A549 (cell line): ENCODE data around the gene TRAF7. TPM values are rescaled to one million over a fixed set of nuclear protein-coding genes. Genes with fewer than 3 reads are reported as not detected.

Source experiments
- ATAC-seq, 2 experiments: fragments of 200-7000 bp in 1 of 2; fragments of >200 bp in 1 of 2; cut with Nextera tagmentation in 1 of 2; cut with Tn5 transposase in 1 of 2; 3 replicates each; pipeline versions ENCODE4 v1.8.0 to v1.9.1; 2018 to 2020; ENCODE audit warnings: mild to moderate bottlenecking in 1 of 2, moderate library complexity in 1 of 2
- CTCF ChIA-PET: fragments of 300-600 bp; sonication (Branson Sonifier 250); formaldehyde crosslinking; extraction: SDS; loops from one replicate; lab custom pipeline; 2021; ENCODE audit warnings: antibody characterized with exemption, inconsistent platforms; lab: Yijun Ruan, JAX
- POLR2A ChIA-PET: fragments of 350-600 bp; formaldehyde crosslinking; extraction: SDS; loops from one replicate; lab custom pipeline; 2021; ENCODE audit warnings: antibody characterized with exemption, inconsistent platforms; lab: Yijun Ruan, JAX
- DNase-seq, 2 experiments: peaks; one replicate each; pipeline versions ENCODE4 v3.0.0 to v3.0.0-alpha.2; 2011 to 2016; ENCODE audit warnings: low read depth in 1 of 2, low spot score in 1 of 2
- FAIRE-seq: peaks from 2 replicates; lab custom pipeline; 2011; peaks lifted over from hg19 to GRCh38; lab: Jason Lieb, UNC
- H3K27ac ChIP-seq, 2 experiments: fragments of >200 bp; sonication (Bioruptor Twin); formaldehyde crosslinking; 3 replicates each; pipeline ENCODE4 v1.5.1; 2016 to 2017
- H3K4me1 ChIP-seq: fragments of >200 bp; sonication (Bioruptor Twin); formaldehyde crosslinking; 3 replicates; pipeline ENCODE4 v1.6.1; 2016
- H3K4me2 ChIP-seq: fragments of >200 bp; sonication (Bioruptor Twin); formaldehyde crosslinking; 3 replicates; pipeline ENCODE4 v1.6.1; 2016
- H3K4me3 ChIP-seq: fragments of >200 bp; sonication (Bioruptor Twin); formaldehyde crosslinking; 3 replicates; pipeline ENCODE4 v1.5.1; 2016
- H3K9me3 ChIP-seq: fragments of >200 bp; sonication (Bioruptor Twin); formaldehyde crosslinking; 3 replicates; pipeline ENCODE4 v1.6.1; 2016
- BHLHE40 ChIP-seq: IDR thresholded peaks from 2 replicates; pipeline ENCODE4 v1.6.1; 2012; ENCODE audit warnings: low read depth, low read length, inconsistent platforms
- CBX2 ChIP-seq: fragments of 200-600 bp; sonication (generic); IDR thresholded peaks from 2 replicates; pipeline ENCODE4 v1.6.1; 2016; ENCODE audit warnings: low read depth, mild to moderate bottlenecking, borderline replicate concordance
- CHD2 ChIP-seq: fragments of 150-350 bp; IDR thresholded peaks from 2 replicates; pipeline ENCODE4 v1.6.1; 2014; ENCODE audit warnings: low read length; ENCODE audit not compliant: partially characterized antibody
- CHD4 ChIP-seq: fragments of 200-600 bp; sonication (generic); IDR thresholded peaks from 2 replicates; pipeline ENCODE4 v1.6.1; 2016; ENCODE audit warnings: antibody characterized with exemption, mild to moderate bottlenecking, borderline replicate concordance
- EHF ChIP-seq: fragments of 250-450 bp; sonication (Bioruptor Pico); IDR thresholded peaks from 2 replicates; pipeline ENCODE4 v1.5.0; 2020; ENCODE audit warnings: mild to moderate bottlenecking
- FOSB ChIP-seq: fragments of 250-450 bp; sonication (Bioruptor Pico); IDR thresholded peaks from 2 replicates; pipeline ENCODE4 v1.5.0; 2020; ENCODE audit warnings: mild to moderate bottlenecking, moderate library complexity
- FOSL2 ChIP-seq, 2 experiments: fragments of 450-650 bp in 1 of 2; fragments of >200 bp in 1 of 2; sonication (Bioruptor Twin) in 1 of 2; formaldehyde crosslinking; IDR thresholded peaks; 2 replicates each; pipeline versions ENCODE4 v1.5.0 to v1.6.1; 2016 to 2020; ENCODE audit warnings: mild to moderate bottlenecking in 1 of 2, moderate library complexity in 1 of 2
- FOXS1 ChIP-seq: fragments of 250-450 bp; sonication (Bioruptor Pico); IDR thresholded peaks from 2 replicates; pipeline ENCODE4 v1.5.0; 2020; ENCODE audit warnings: mild to moderate bottlenecking, moderate library complexity
- GATA3 ChIP-seq: IDR thresholded peaks from 2 replicates; pipeline ENCODE4 v1.6.1; 2012; ENCODE audit warnings: borderline replicate concordance
- JUNB ChIP-seq: fragments of >200 bp; sonication (Bioruptor Twin); formaldehyde crosslinking; IDR thresholded peaks from 2 replicates; pipeline ENCODE4 v1.6.1; 2016
- KDM1A ChIP-seq: fragments of 200-600 bp; sonication (generic); IDR thresholded peaks from 2 replicates; pipeline ENCODE4 v1.6.1; 2016; ENCODE audit warnings: low read depth, mild to moderate bottlenecking
- MAFK ChIP-seq: fragments of 450-650 bp; IDR thresholded peaks from 2 replicates; pipeline ENCODE4 v1.6.1; 2014; ENCODE audit not compliant: partially characterized antibody
- MYC ChIP-seq: IDR thresholded peaks from 2 replicates; pipeline ENCODE4 v1.6.1; 2012; ENCODE audit warnings: mild to moderate bottlenecking, inconsistent platforms, low read length, improper control_type of control experiment, borderline replicate concordance
- NFE2L2 ChIP-seq: fragments of 150-350 bp; conservative IDR thresholded peaks from 2 replicates; pipeline ENCODE4 v1.6.1; 2014; ENCODE audit warnings: low read length
- NPAS2 ChIP-seq: fragments of 250-450 bp; sonication (Bioruptor Pico); IDR thresholded peaks from 2 replicates; pipeline ENCODE4 v1.8.0; 2022; ENCODE audit warnings: mild to moderate bottlenecking, moderate library complexity, borderline replicate concordance
- PHF8 ChIP-seq: fragments of 200-600 bp; sonication (generic); IDR thresholded peaks from 2 replicates; pipeline ENCODE4 v1.6.1; 2016; ENCODE audit warnings: low read depth, mild to moderate bottlenecking, antibody characterized with exemption, moderate library complexity, borderline replicate concordance
- POLR2A ChIP-seq: IDR thresholded peaks from 2 replicates; pipeline ENCODE4 v1.6.1; 2012; ENCODE audit warnings: mild to moderate bottlenecking, low read length
- POLR2AphosphoS2 ChIP-seq: conservative IDR thresholded peaks from 2 replicates; pipeline ENCODE4 v1.6.1; 2012; ENCODE audit warnings: low read length, improper control_type of control experiment, inconsistent platforms
- RAD21 ChIP-seq, 2 experiments: fragments of >200 bp in 1 of 2; sonication (Bioruptor Twin) in 1 of 2; formaldehyde crosslinking in 1 of 2; IDR thresholded peaks in 1 of 2; conservative IDR thresholded peaks in 1 of 2; 2 replicates in 1 of 2; 3 replicates in 1 of 2; pipeline ENCODE4 v1.6.1; 2012 to 2018; ENCODE audit warnings: inconsistent platforms in 1 of 2
- RARB ChIP-seq: fragments of 250-450 bp; sonication (Bioruptor Pico); IDR thresholded peaks from 2 replicates; pipeline ENCODE4 v1.8.0; 2021; ENCODE audit warnings: mild to moderate bottlenecking, moderate library complexity
- RCOR1 ChIP-seq: fragments of 150-350 bp; IDR thresholded peaks from 2 replicates; pipeline ENCODE4 v1.6.1; 2014; ENCODE audit warnings: antibody characterized with exemption, low read length, low read depth
- ZC3H11A ChIP-seq: fragments of 450-650 bp; IDR thresholded peaks from 2 replicates; pipeline ENCODE4 v1.6.1; 2014; ENCODE audit warnings: antibody characterized with exemption, mild to moderate bottlenecking
- WGBS: methylation state at CpG from one replicate; pipeline ENCODE4 v1.1.6; 2017; ENCODE audit errors: missing lambda C conversion rate; 5-methylcytosine and 5-hydroxymethylcytosine counted together
- polyA plus RNA-seq, 4 experiments: library from polyadenylated mRNA; depleted of rRNA in 3 of 4; stranded (reverse); fragments of >200 nt; fragmentation: RNase III in 1 of 4; extraction: RNeasy Plus Mini Kit Qiagen cat#74134 plus additional on column Dnase treatment in 1 of 4; gene quantifications; 2 replicates in 3 of 4; 3 replicates in 1 of 4; pipeline ENCODE4 v1.2.3, GENCODE V29; 2011 to 2017
- TF ChIP-seq, protein P1 (sequence below): fragments of 250-450 bp; sonication (Bioruptor Pico); IDR thresholded peaks from 2 replicates; pipeline ENCODE4 v1.5.0; 2020; ENCODE audit warnings: low read depth, mild to moderate bottlenecking, moderate library complexity
- TF ChIP-seq, protein P2 (sequence below): fragments of 200-600 bp; sonication (generic); IDR thresholded peaks from 2 replicates; pipeline ENCODE4 v1.6.1; 2016; ENCODE audit warnings: antibody characterized with exemption, mild to moderate bottlenecking, moderate library complexity
- TF ChIP-seq, protein P3 (sequence below): fragments of 150-350 bp; IDR thresholded peaks from 2 replicates; pipeline ENCODE4 v1.6.1; 2014; ENCODE audit warnings: low read depth, mild to moderate bottlenecking, low read length
- TF ChIP-seq, protein P4 (sequence below): fragments of 450-650 bp; IDR thresholded peaks from 2 replicates; pipeline ENCODE4 v1.6.1; 2014; ENCODE audit warnings: antibody characterized with exemption
- TF ChIP-seq, protein P5 (sequence below): IDR thresholded peaks from 2 replicates; pipeline ENCODE4 v1.6.1; 2012; ENCODE audit warnings: low read depth, borderline replicate concordance
- TF ChIP-seq, protein P6 (sequence below): IDR thresholded peaks from 2 replicates; pipeline ENCODE4 v1.6.1; 2012

The TRAF7 gene
- polyA plus RNA-seq, 2 of the 4 experiments (the other 2 are of a cell fraction): 31.9 to 50.0 TPM

DNA sequence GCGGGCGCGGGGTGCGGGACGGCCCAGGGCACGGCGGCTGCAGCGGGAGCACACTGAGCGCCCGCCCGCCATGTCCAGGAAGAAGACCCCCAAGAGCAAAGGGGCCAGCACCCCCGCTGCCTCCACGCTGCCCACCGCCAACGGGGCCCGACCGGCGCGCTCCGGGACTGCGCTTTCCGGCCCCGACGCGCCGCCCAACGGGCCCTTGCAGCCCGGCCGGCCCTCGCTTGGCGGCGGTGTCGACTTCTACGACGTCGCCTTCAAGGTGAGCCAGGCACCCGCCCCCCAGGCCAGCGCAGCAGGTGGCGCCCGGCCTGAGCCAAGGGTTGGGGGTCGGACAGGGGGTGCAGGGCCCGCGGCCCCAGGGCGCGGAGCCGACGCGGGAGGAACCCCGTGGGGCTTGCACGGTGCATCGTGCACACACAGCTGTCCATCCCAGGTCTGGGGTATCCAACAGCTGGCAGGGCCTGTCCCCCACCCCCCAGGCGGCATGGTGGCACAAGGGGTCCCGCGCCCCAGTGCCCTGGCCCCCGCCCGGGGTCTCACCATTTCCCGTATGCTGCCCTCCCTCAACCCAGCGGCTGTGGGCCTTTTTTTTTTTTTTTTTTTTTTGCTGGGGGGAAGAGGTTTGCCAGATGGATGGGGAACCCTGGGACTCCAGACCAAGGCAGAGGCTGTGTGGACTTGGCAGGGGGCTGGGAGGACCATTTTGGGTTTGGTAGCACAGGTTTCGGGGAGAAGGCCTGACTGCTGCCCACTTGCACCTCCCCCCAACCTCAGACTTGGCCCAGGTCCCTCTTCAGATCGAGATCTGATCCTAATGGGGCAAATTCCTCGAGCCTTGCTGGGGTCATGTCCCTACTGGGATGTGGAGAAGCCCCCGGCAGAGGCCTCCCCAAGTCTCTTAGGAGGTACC lies 6.6 kb upstream of the TRAF7 start:
- Histone ChIP-seq H3K4me1 (peaks cover 53% of the 10 kb centered on the region), H3K4me3 (peak overlapping the region; percentile 45), H3K9me3 (no peaks in the 10 kb centered on the region), H3K4me2 (peak overlapping the region; percentile 99), H3K27ac (peak overlapping the region; percentile 92 to 94)
- under 1% methylated on average over 34 of the region's 62 CpGs for WGBS
- ChIA-PET POLR2A (no interaction called here), CTCF (interaction anchor here (0.6 to 6.5 kb wide), 3 partner anchors 8 to 145 kb away, joined by 3 to 52 read pairs (median 43); no protein-coding TSS in a partner anchor)
- DNase-seq (peak; percentile 62 to 64), ATAC-seq (peak; percentile 8 to 12), FAIRE-seq (no peak)
- no peak for TF ChIP-seq CHD2
- TF ChIP-seq, protein P1, sequence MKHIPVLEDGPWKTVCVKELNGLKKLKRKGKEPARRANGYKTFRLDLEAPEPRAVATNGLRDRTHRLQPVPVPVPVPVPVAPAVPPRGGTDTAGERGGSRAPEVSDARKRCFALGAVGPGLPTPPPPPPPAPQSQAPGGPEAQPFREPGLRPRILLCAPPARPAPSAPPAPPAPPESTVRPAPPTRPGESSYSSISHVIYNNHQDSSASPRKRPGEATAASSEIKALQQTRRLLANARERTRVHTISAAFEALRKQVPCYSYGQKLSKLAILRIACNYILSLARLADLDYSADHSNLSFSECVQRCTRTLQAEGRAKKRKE (CRISPR knock-in tag): no peak
- no peak for TF ChIP-seq RCOR1
- TF ChIP-seq, protein P2, sequence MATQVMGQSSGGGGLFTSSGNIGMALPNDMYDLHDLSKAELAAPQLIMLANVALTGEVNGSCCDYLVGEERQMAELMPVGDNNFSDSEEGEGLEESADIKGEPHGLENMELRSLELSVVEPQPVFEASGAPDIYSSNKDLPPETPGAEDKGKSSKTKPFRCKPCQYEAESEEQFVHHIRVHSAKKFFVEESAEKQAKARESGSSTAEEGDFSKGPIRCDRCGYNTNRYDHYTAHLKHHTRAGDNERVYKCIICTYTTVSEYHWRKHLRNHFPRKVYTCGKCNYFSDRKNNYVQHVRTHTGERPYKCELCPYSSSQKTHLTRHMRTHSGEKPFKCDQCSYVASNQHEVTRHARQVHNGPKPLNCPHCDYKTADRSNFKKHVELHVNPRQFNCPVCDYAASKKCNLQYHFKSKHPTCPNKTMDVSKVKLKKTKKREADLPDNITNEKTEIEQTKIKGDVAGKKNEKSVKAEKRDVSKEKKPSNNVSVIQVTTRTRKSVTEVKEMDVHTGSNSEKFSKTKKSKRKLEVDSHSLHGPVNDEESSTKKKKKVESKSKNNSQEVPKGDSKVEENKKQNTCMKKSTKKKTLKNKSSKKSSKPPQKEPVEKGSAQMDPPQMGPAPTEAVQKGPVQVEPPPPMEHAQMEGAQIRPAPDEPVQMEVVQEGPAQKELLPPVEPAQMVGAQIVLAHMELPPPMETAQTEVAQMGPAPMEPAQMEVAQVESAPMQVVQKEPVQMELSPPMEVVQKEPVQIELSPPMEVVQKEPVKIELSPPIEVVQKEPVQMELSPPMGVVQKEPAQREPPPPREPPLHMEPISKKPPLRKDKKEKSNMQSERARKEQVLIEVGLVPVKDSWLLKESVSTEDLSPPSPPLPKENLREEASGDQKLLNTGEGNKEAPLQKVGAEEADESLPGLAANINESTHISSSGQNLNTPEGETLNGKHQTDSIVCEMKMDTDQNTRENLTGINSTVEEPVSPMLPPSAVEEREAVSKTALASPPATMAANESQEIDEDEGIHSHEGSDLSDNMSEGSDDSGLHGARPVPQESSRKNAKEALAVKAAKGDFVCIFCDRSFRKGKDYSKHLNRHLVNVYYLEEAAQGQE: no peak
- no peak for TF ChIP-seq KDM1A
- TF ChIP-seq, protein P3, sequence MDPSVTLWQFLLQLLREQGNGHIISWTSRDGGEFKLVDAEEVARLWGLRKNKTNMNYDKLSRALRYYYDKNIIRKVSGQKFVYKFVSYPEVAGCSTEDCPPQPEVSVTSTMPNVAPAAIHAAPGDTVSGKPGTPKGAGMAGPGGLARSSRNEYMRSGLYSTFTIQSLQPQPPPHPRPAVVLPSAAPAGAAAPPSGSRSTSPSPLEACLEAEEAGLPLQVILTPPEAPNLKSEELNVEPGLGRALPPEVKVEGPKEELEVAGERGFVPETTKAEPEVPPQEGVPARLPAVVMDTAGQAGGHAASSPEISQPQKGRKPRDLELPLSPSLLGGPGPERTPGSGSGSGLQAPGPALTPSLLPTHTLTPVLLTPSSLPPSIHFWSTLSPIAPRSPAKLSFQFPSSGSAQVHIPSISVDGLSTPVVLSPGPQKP: no peak
- TF ChIP-seq MAFK: no peak
- no peak for TF ChIP-seq FOXS1 (CRISPR knock-in tag)
- no peak; the same call in 1 of the 2 replicates for TF ChIP-seq GATA3
- TF ChIP-seq PHF8: no peak
- TF ChIP-seq, protein P4, sequence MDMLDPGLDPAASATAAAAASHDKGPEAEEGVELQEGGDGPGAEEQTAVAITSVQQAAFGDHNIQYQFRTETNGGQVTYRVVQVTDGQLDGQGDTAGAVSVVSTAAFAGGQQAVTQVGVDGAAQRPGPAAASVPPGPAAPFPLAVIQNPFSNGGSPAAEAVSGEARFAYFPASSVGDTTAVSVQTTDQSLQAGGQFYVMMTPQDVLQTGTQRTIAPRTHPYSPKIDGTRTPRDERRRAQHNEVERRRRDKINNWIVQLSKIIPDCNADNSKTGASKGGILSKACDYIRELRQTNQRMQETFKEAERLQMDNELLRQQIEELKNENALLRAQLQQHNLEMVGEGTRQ: no peak
- no peak for TF ChIP-seq ZC3H11A
- no peak for TF ChIP-seq BHLHE40
- TF ChIP-seq, protein P5, sequence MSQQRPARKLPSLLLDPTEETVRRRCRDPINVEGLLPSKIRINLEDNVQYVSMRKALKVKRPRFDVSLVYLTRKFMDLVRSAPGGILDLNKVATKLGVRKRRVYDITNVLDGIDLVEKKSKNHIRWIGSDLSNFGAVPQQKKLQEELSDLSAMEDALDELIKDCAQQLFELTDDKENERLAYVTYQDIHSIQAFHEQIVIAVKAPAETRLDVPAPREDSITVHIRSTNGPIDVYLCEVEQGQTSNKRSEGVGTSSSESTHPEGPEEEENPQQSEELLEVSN: no peak
- TF ChIP-seq MYC: no peak
- no peak for TF ChIP-seq CHD4
- no peak for TF ChIP-seq FOSB (CRISPR knock-in tag)
- peak; percentile 49; the same call in 1 of the 2 replicates for TF ChIP-seq EHF (CRISPR knock-in tag)
- no peak for TF ChIP-seq FOSL2 (IDR thresholded peaks at IDR 0.05)
- TF ChIP-seq FOSL2 (CRISPR knock-in tag; IDR thresholded peaks at IDR 0.05): no peak
- TF ChIP-seq RAD21 (conservative IDR thresholded peaks at IDR 0.05 in 1 of 2, IDR thresholded peaks at IDR 0.05 in 1 of 2): no peak
- TF ChIP-seq, protein P6, sequence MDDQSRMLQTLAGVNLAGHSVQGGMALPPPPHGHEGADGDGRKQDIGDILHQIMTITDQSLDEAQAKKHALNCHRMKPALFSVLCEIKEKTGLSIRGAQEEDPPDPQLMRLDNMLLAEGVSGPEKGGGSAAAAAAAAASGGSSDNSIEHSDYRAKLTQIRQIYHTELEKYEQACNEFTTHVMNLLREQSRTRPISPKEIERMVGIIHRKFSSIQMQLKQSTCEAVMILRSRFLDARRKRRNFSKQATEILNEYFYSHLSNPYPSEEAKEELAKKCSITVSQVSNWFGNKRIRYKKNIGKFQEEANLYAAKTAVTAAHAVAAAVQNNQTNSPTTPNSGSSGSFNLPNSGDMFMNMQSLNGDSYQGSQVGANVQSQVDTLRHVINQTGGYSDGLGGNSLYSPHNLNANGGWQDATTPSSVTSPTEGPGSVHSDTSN: peak; percentile 70; the same call in 1 of the 2 replicates
- TF ChIP-seq JUNB: no peak
- peak; percentile 86; the same call in 1 of the 2 replicates for TF ChIP-seq POLR2AphosphoS2
- TF ChIP-seq CBX2: no peak
- 0 out of 2 replicates have a peak, but pooled peaks have one; percentile 17 for TF ChIP-seq POLR2A
- no peak for TF ChIP-seq NFE2L2
- TF ChIP-seq RARB (CRISPR knock-in tag): no peak
- TF ChIP-seq NPAS2: no peak
